ENCODE data around the gene SNU13.
A peak's percentile ranks its signal among the peaks of the same experiment; 100 is the strongest.

- TF ChIP-seq POLR2A (IDR thresholded peaks at IDR 0.05), result no peak
- peak; percentile 89 to 98 (median 95) for TF ChIP-seq CTCF (IDR thresholded peaks at IDR 0.05)
These were observed 8.6 kb upstream of the SNU13 start for GRCh38 chr22:41697126-41697775.
